Hepatocyte (in vitro differentiated cells): Measurements from ENCODE around the gene SYCP2L. TPM values are rescaled to one million over a fixed set of nuclear protein-coding genes. Genes with fewer than 3 reads are reported as not detected.
A peak's percentile ranks its signal among the peaks of the same experiment; 100 is the strongest.

ENCODE experiments used
- DNase-seq: peaks from one replicate; pipeline ENCODE4 v3.0.0-alpha.2; 2016; ENCODE audit warnings: low spot score
- H2AFZ ChIP-seq: fragments of 200-600 bp; sonication (generic); 2 replicates; pipeline ENCODE4 v1.6.0; 2016; ENCODE audit warnings: antibody characterized with exemption, mild to moderate bottlenecking
- H3K27ac ChIP-seq: fragments of 200-600 bp; sonication (generic); 2 replicates; pipeline ENCODE4 v1.5.1; 2016; ENCODE audit warnings: mild to moderate bottlenecking
- H3K27me3 ChIP-seq: fragments of 200-600 bp; sonication (generic); 2 replicates; pipeline ENCODE4 v1.6.1; 2016
- H3K36me3 ChIP-seq: fragments of 200-600 bp; sonication (generic); replicated peaks from 2 replicates; pipeline ENCODE4 v1.5.1; 2016; ENCODE audit warnings: low read depth; ENCODE audit not compliant: insufficient read depth
- H3K4me1 ChIP-seq: fragments of 200-600 bp; sonication (generic); 2 replicates; pipeline ENCODE4 v1.5.1; 2016; ENCODE audit warnings: mild to moderate bottlenecking, moderate library complexity; ENCODE audit not compliant: insufficient read depth
- H3K4me2 ChIP-seq: fragments of 200-600 bp; sonication (generic); 2 replicates; pipeline ENCODE4 v1.6.0; 2016
- H3K4me3 ChIP-seq: fragments of 200-600 bp; sonication (generic); 2 replicates; pipeline ENCODE4 v1.5.1; 2016; ENCODE audit warnings: mild to moderate bottlenecking
- H3K79me2 ChIP-seq: fragments of 200-600 bp; sonication (generic); 2 replicates; pipeline ENCODE4 v1.6.0; 2017; ENCODE audit warnings: mild to moderate bottlenecking
- H3K9me2 ChIP-seq: fragments of 200-600 bp; sonication (generic); replicated peaks from 2 replicates; pipeline ENCODE4 v1.6.0; 2017; ENCODE audit warnings: mild to moderate bottlenecking; ENCODE audit not compliant: insufficient read depth
- H3K9me3 ChIP-seq: fragments of 200-600 bp; sonication (generic); 2 replicates; pipeline ENCODE4 v1.5.1; 2016; ENCODE audit warnings: low read depth, mild to moderate bottlenecking
- H4K20me1 ChIP-seq: fragments of 200-600 bp; sonication (generic); 2 replicates; pipeline ENCODE4 v1.6.0; 2016; ENCODE audit warnings: mild to moderate bottlenecking; ENCODE audit not compliant: insufficient read depth, poor library complexity, severe bottlenecking
- EZH2 ChIP-seq: fragments of 200-600 bp; sonication (generic); IDR thresholded peaks from 2 replicates; pipeline ENCODE4 v1.6.1; 2016; ENCODE audit warnings: antibody characterized with exemption, mild to moderate bottlenecking, borderline replicate concordance
- EZH2phosphoT487 ChIP-seq: fragments of 200-600 bp; sonication (generic); IDR thresholded peaks from one replicate; pipeline ENCODE4 v1.6.1; 2018; ENCODE audit warnings: antibody characterized with exemption, mild to moderate bottlenecking, low read depth, moderate library complexity; ENCODE audit not compliant: unreplicated experiment, severe bottlenecking
- WGBS: methylation state at CpG from one replicate; pipeline ENCODE4 v1.1.6; 2016; ENCODE audit warnings: low lambda C conversion rate; ENCODE audit errors: missing lambda C conversion rate; 5-methylcytosine and 5-hydroxymethylcytosine counted together
- polyA plus RNA-seq: library from polyadenylated mRNA; unstranded; fragments of >200 nt; fragmentation: Nextera tagmentation; extraction: Ambion mirVana; gene quantifications from 2 replicates; pipeline ENCODE4 v1.2.1, GENCODE V29; 2016
- total RNA-seq: library from RNA; depleted of rRNA; stranded (reverse); fragments of >200 nt; gene quantifications from 2 replicates; pipeline ENCODE4 v1.2.3, GENCODE V29; 2014
- TF ChIP-seq, protein P1 (sequence below): fragments of 200-600 bp; sonication (generic); IDR thresholded peaks from 2 replicates; pipeline ENCODE4 v1.5.1; 2016; ENCODE audit warnings: antibody characterized with exemption, mild to moderate bottlenecking; ENCODE audit not compliant: poor library complexity

SYCP2L gene
- total and polyA plus RNA-seq, 2 experiments from 2014 or later: 0.37 to 1.00 TPM

DNA sequence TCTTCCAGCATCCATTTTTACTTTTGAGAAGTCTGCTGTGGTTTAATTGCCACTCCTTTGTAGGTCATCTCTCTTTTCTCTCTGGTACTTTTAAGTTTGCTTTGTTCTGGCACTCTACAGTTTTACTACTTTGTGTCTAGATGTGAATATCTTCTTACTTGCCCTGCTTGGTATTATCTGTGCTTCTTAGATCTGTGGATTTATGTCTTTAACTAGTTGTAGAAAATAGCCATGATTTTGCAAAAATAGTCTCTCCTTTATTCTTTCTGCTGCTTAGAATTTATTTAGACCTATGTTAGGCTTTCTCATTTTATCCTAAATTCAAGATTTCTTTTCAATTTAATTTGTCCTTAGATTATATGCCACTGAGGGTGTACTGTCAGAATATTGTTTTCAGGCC is 43.3 kb upstream of the SYCP2L start:
- TF ChIP-seq, protein P1, sequence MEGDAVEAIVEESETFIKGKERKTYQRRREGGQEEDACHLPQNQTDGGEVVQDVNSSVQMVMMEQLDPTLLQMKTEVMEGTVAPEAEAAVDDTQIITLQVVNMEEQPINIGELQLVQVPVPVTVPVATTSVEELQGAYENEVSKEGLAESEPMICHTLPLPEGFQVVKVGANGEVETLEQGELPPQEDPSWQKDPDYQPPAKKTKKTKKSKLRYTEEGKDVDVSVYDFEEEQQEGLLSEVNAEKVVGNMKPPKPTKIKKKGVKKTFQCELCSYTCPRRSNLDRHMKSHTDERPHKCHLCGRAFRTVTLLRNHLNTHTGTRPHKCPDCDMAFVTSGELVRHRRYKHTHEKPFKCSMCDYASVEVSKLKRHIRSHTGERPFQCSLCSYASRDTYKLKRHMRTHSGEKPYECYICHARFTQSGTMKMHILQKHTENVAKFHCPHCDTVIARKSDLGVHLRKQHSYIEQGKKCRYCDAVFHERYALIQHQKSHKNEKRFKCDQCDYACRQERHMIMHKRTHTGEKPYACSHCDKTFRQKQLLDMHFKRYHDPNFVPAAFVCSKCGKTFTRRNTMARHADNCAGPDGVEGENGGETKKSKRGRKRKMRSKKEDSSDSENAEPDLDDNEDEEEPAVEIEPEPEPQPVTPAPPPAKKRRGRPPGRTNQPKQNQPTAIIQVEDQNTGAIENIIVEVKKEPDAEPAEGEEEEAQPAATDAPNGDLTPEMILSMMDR: no peak
- TF ChIP-seq EZH2: no peak
- TF ChIP-seq EZH2phosphoT487: no peak
- no peak for DNase-seq
- H3K79me2 ChIP-seq: no peaks in the 10 kb centered on the region

DNA sequence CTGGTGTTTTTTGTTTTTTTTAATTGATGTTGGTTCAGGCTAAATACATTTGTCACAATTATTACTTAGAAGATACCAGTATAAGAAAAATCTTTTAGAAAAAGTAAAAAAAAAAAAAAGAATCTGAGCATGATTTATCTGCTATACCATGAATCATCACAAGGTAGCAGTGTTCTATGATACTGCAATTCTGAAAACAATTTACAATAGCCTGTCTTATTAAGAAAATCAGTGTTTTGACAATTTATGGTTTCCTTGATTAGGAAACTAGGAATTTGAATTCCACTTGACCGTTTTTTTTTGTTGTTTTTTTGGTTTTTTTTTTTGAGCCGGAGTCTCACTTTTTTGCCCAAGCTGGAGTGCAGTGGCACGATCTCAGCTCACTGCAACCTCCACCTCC is 39.2 kb upstream of the SYCP2L start:
- Histone ChIP-seq H3K27ac (no peak overlapping the region), H3K9me2 (no peaks in the 10 kb centered on the region), H4K20me1 (no peaks in the 10 kb centered on the region), H3K9me3 (no peaks in the 10 kb centered on the region), H3K79me2 (no peaks in the 10 kb centered on the region), H3K4me2 (no peak overlapping the region), H2AFZ (no peak overlapping the region), H3K36me3 (no peaks in the 10 kb centered on the region), H3K4me3 (no peak overlapping the region), H3K27me3 (no peaks in the 10 kb centered on the region), H3K4me1 (no peaks in the 10 kb centered on the region)
- TF ChIP-seq, protein P1: peak; percentile 41
- no peak for TF ChIP-seq EZH2phosphoT487
- 91% methylated on average over 3 of the region's 3 CpGs for WGBS
- no peak for DNase-seq

More for the DNA sequence above, 43.3 kb upstream of the SYCP2L start:
- no peak overlapping the region for H3K4me3 ChIP-seq
- peaks cover 4% of the 10 kb centered on the region for H3K27me3 ChIP-seq
- H3K9me3 ChIP-seq: no peaks in the 10 kb centered on the region
- no peak overlapping the region for H3K27ac ChIP-seq
- H3K4me1 ChIP-seq: no peaks in the 10 kb centered on the region
- H3K9me2 ChIP-seq: no peaks in the 10 kb centered on the region
- H3K4me2 ChIP-seq: no peak overlapping the region
- no peaks in the 10 kb centered on the region for H4K20me1 ChIP-seq
- H2AFZ ChIP-seq: no peak overlapping the region
- H3K36me3 ChIP-seq: no peaks in the 10 kb centered on the region

DNA sequence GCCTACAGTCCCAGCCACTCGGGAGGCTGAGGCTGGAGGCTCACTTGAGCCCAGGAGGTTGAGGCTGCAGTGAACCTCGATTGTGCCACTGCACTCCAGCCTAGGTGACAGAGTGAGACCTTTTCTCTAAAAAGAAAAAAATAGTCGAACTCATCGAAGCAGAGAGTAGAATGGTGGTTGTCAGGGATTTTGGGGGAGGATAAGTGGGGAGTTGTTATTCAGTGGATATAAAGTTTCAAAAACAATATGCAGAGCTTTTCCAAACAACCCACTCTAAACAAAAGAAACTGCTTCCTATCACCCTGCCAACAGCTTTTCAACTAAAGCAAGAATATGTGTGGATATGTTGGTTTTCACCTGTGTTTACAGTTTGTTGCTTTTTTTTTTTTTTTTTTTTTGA is 37.0 kb upstream of the SYCP2L start:
- no peaks in the 10 kb centered on the region for H3K9me3 ChIP-seq
- DNase-seq: no peak

More for the DNA sequence above, 37.0 kb upstream of the SYCP2L start:
- no peak overlapping the region for H2AFZ ChIP-seq
- H3K27me3 ChIP-seq: no peaks in the 10 kb centered on the region
- no peaks in the 10 kb centered on the region for H3K36me3 ChIP-seq
- H3K27ac ChIP-seq: no peak overlapping the region
- 91% methylated on average over 4 of the region's 4 CpGs for WGBS
- no peak overlapping the region for H3K4me3 ChIP-seq
- TF ChIP-seq EZH2 (no peak), EZH2phosphoT487 (no peak)
- TF ChIP-seq, protein P1: no peak
- no peaks in the 10 kb centered on the region for H4K20me1 ChIP-seq
- H3K4me2 ChIP-seq: no peak overlapping the region
- H3K79me2 ChIP-seq: no peaks in the 10 kb centered on the region
- H3K9me2 ChIP-seq: no peaks in the 10 kb centered on the region
- H3K4me1 ChIP-seq: no peaks in the 10 kb centered on the region
